ENCODE measurements around the gene CD163L1.

- TF ChIP-seq CTCF (IDR thresholded peaks at IDR 0.05; ENCODE audit: insufficient read depth, low read length, poor library complexity, severe bottlenecking) (no peak), EZH2phosphoT487 (conservative IDR thresholded peaks at IDR 0.05; ENCODE audit: low read length) (no peak)
Observed at GRCh38 chr12:7339675-7340074, 104.3 kb downstream of the CD163L1 start.
